ENCODE results near the gene PARP3. TPM values are rescaled to one million over a fixed set of nuclear protein-coding genes. Genes with fewer than 3 reads are reported as not detected.
"Not testable (repeated sequence)": the region's sequence is repeated elsewhere in the genome, so short reads cannot be mapped to it uniquely, and the experiment has no call there.

The PARP3 gene
- total and polyA plus RNA-seq, 10 donors = 8.2 to 34.2 (median 24.7) TPM

DNA sequence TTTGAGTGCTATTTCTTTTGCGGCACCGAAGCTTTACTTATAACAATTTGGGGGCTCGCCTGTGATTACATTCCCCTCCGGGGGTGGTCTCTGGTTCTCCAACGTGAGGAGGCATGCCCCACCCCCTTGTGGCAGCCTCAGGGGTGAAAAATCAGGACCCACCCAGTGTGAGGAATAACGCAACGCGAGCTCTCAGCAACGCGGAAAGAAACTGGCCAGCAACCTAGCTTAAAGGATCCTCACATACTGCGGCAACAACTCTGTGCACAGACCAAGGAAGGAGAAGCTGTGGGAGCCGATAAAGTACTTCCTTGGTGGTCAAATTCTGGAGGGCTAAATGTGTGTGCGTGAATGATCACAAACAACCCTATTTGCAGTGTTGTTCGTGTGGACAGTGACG lies 44.8 kb upstream of the PARP3 start:
- no peak overlapping the region for H3K4me3 ChIP-seq
- WGBS, 5 donors = 87 to 92% (median 89%) methylated on average over 15 of the region's 15 CpGs
- peaks cover 0 to 26% (median 0%) of the 10 kb centered on the region in 7 donors for H3K27me3 ChIP-seq (replicated peaks in 1 of 7)
- intact Hi-C loops (cut with DNase I; ENCODE audit: low total_unique reads) = no loop called here
- H3K36me3 ChIP-seq = no peaks in the 10 kb centered on the region
- H3K9me3 ChIP-seq = no peaks in the 10 kb centered on the region
- no peaks in the 10 kb centered on the region for H3K4me1 ChIP-seq
- no peak for DNase-seq
- no peak overlapping the region for H3K27ac ChIP-seq
- TF ChIP-seq POLR2AphosphoS5 (IDR thresholded peaks at IDR 0.05) (no peak), POLR2A (IDR thresholded peaks at IDR 0.05) (no peak)
- TF ChIP-seq, protein P1, sequence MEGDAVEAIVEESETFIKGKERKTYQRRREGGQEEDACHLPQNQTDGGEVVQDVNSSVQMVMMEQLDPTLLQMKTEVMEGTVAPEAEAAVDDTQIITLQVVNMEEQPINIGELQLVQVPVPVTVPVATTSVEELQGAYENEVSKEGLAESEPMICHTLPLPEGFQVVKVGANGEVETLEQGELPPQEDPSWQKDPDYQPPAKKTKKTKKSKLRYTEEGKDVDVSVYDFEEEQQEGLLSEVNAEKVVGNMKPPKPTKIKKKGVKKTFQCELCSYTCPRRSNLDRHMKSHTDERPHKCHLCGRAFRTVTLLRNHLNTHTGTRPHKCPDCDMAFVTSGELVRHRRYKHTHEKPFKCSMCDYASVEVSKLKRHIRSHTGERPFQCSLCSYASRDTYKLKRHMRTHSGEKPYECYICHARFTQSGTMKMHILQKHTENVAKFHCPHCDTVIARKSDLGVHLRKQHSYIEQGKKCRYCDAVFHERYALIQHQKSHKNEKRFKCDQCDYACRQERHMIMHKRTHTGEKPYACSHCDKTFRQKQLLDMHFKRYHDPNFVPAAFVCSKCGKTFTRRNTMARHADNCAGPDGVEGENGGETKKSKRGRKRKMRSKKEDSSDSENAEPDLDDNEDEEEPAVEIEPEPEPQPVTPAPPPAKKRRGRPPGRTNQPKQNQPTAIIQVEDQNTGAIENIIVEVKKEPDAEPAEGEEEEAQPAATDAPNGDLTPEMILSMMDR (IDR thresholded peaks at IDR 0.05 in 8 of 11, conservative IDR thresholded peaks at IDR 0.05 in 3 of 11) = no peak

DNA sequence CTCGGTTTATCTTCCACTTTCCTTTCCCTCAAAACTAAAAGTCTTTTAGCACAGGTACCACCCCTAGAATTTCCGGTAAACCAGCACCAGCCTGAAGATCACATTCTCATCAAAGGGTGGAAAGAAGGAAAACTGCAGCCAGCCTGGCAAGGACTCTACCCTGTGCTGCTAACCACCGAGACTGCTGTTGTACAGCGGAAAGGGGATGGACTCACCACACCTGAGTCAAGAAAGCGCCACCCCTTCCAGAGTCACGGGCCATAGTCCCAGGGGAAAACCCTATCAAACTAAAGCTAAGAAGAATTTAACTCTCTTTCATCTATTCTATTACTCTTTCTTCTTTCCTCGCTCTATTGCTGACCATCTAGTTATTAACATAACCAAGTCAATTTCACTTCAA lies 42.1 kb upstream of the PARP3 start:
- H3K36me3 ChIP-seq; intact Hi-C loops (cut with DNase I; ENCODE audit: low total_unique reads); H3K9me3 ChIP-seq; DNase-seq; H3K4me1 ChIP-seq; H3K27ac ChIP-seq; H3K4me3 ChIP-seq: not testable (repeated sequence)
- 75 to 84% (median 79%) methylated on average over 7 of the region's 7 CpGs for WGBS, 5 donors
- H3K27me3 ChIP-seq (replicated peaks in 1 of 7) = peaks cover 0 to 31% (median 0%) of the 10 kb centered on the region in 7 donors

DNA sequence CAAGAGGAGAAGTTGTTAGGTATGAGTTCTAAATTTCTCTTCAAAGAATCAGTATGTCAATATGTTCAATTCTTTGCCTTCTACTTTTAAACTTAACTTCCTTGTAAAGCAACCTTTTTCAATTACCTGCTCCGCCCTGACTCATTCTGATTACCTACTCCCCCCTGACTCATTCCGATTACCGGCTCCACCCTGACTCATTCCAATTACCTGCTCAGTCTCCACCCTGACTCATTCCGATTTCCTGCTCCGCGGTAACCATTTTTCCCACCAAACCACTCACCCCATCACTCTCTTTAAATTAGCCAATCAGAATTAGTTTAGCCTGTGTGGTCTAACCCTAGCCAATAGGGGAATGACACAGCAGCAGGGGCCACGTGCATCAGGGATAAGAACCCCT lies 39.8 kb upstream of the PARP3 start:
- H3K4me1 ChIP-seq; H3K27ac ChIP-seq; intact Hi-C loops (cut with DNase I; ENCODE audit: low total_unique reads); H3K4me3 ChIP-seq; H3K36me3 ChIP-seq; DNase-seq: not testable (repeated sequence)
- peaks cover 0 to 24% (median 5%) of the 10 kb centered on the region in 8 donors for H3K9me3 ChIP-seq
- peaks cover 0 to 35% (median 0%) of the 10 kb centered on the region in 7 donors for H3K27me3 ChIP-seq (replicated peaks in 1 of 7)
- 67 to 81% (median 74%) methylated on average over 6 to 7 of the region's 7 CpGs for WGBS, 5 donors

DNA sequence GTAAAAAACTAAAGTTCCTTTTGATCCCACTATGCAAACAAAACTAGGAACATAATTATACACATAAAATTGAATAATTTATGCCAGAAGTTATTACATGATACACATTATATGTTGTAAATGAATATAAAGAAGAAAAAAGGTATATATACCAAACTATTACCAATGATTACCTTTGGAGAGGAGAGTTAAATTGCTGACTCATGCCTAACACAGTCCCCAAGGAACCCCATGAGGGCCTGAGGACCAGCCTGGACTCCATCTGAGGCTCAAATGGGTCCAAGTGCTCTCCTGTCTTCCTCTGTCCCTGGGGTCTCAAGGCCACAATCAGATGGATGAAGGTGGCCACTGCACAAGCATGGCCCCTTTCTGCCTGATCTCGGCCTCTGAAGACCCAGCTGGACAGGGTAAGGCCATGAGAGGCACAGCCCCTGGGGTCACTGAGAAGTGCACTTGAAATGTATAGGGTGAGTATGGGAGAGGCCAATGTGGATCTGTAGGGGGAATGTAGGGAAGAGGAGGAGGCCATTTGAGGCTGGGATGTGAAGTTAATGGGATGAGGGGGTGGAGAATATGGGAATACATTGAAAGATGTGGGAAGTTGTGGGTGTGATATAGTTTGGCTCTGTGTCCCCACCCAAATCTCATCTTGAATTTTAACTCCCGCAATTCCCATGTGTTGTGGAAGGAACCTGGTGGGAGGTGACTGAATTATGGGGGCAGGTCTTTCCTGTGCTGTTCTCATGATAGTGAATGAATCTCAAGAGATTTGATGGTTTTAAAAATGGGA lies 37.9 kb upstream of the PARP3 start:
- no peaks in the 10 kb centered on the region for H3K36me3 ChIP-seq
- H3K4me3 ChIP-seq = no peak overlapping the region
- intact Hi-C loops (cut with DNase I; ENCODE audit: low total_unique reads) = no loop called here
- no peak overlapping the region for H3K27ac ChIP-seq
- peaks cover 0 to 40% (median 10%) of the 10 kb centered on the region in 8 donors for H3K9me3 ChIP-seq
- WGBS, 5 donors = 83 to 88% (median 86%) methylated on average over 2 of the region's 2 CpGs
- H3K4me1 ChIP-seq = no peaks in the 10 kb centered on the region
- TF ChIP-seq, protein P1 (IDR thresholded peaks at IDR 0.05 in 8 of 11, conservative IDR thresholded peaks at IDR 0.05 in 3 of 11) = no peak
- TF ChIP-seq POLR2AphosphoS5 (IDR thresholded peaks at IDR 0.05) = no peak
- TF ChIP-seq POLR2A (IDR thresholded peaks at IDR 0.05) = no peak
- peaks cover 0 to 31% (median 0%) of the 10 kb centered on the region in 7 donors for H3K27me3 ChIP-seq (replicated peaks in 1 of 7)
- DNase-seq = no peak

DNA sequence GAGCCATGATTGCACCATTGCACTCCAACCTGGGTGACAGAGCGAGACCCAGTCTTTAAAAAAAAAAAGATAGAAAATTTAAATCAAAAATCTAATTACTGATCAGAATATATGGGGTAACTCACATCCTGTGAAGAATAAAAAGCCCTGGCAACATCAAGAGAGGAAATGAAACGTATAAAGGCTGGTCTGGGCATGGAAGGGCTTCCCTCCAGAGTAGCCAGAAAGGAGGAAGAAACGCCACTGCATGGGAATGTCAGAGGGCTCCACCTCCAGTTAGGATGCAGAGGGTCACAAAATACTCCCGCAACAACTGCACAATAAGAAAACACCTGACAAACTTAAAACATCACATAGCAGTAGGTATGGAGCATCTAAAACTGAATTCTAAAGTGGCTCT lies 34.1 kb upstream of the PARP3 start:
- TF ChIP-seq POLR2AphosphoS5 (IDR thresholded peaks at IDR 0.05) (no peak), POLR2A (IDR thresholded peaks at IDR 0.05) (no peak)
- TF ChIP-seq, protein P1 (IDR thresholded peaks at IDR 0.05 in 8 of 11, conservative IDR thresholded peaks at IDR 0.05 in 3 of 11) = no peak
- 70 to 81% (median 78%) methylated on average over 4 of the region's 4 CpGs for WGBS, 5 donors
- Histone ChIP-seq H3K4me3 (no peak overlapping the region), H3K27ac (no peak overlapping the region), H3K36me3 (no peaks in the 10 kb centered on the region), H3K4me1 (no peaks in the 10 kb centered on the region), H3K27me3 (replicated peaks in 1 of 7) (peaks cover 0 to 21% (median 0%) of the 10 kb centered on the region in 7 donors), H3K9me3 (peaks cover 0 to 51% (median 16%) of the 10 kb centered on the region in 8 donors)
- intact Hi-C loops (cut with DNase I; ENCODE audit: low total_unique reads) = no loop called here
- no peak for DNase-seq
